Mammary epithelial cell (primary cell): ENCODE results near the gene TYW1.
"Not testable (repeated sequence)": the region's sequence is repeated elsewhere in the genome, so short reads cannot be mapped to it uniquely, and the experiment has no call there.

Experiments used
- EZH2 ChIP-seq: IDR thresholded peaks from 2 replicates; pipeline ENCODE4 v1.6.1; 2012; ENCODE audit warnings: low read length, inconsistent platforms, borderline replicate concordance
- TF ChIP-seq, protein P1 (sequence below), 2 donors: IDR thresholded peaks in 1 of 2; conservative IDR thresholded peaks in 1 of 2; 2 replicates each; pipeline ENCODE4 v1.5.1; 2011 to 2012; ENCODE audit warnings: inconsistent platforms in 2 of 2, low read length in 2 of 2, mild to moderate bottlenecking in 2 of 2, control low read depth in 1 of 2, low read depth in 1 of 2; ENCODE audit not compliant: insufficient read depth in 1 of 2; ENCODE audit errors: extremely low read depth in 1 of 2

DNA sequence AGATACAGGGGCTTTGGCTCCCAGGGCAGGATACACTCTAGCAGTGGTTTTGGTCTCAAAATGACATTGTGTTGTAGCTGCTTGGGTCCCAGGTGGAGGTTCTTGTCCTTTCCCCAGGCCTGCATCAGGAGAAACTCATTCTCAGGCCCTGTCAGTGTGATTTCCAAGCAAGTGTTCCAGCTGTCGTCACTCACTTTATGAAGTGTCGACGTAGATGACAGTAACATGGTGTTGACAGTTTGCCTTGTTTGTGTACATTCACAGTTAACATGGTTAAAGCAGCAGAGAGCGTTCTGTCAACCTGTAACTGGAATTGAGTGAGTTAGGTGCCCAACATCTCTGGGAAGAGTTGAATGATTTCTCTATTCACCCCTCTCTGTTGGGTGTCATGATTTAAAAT, 86.2 kb downstream of the TYW1 start:
- TF ChIP-seq, protein P1, sequence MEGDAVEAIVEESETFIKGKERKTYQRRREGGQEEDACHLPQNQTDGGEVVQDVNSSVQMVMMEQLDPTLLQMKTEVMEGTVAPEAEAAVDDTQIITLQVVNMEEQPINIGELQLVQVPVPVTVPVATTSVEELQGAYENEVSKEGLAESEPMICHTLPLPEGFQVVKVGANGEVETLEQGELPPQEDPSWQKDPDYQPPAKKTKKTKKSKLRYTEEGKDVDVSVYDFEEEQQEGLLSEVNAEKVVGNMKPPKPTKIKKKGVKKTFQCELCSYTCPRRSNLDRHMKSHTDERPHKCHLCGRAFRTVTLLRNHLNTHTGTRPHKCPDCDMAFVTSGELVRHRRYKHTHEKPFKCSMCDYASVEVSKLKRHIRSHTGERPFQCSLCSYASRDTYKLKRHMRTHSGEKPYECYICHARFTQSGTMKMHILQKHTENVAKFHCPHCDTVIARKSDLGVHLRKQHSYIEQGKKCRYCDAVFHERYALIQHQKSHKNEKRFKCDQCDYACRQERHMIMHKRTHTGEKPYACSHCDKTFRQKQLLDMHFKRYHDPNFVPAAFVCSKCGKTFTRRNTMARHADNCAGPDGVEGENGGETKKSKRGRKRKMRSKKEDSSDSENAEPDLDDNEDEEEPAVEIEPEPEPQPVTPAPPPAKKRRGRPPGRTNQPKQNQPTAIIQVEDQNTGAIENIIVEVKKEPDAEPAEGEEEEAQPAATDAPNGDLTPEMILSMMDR (conservative IDR thresholded peaks at IDR 0.05 in 1 of 2, IDR thresholded peaks at IDR 0.05 in 1 of 2; ENCODE audit: extremely low read depth in 1 of 2, insufficient read depth in 1 of 2, low read depth in 1 of 2, low read length in 2 of 2), result not testable (repeated sequence)
- not testable (repeated sequence) for TF ChIP-seq EZH2
